Measurements from ENCODE around the gene TOP3B. TPM values are rescaled to one million over a fixed set of nuclear protein-coding genes. Genes with fewer than 3 reads are reported as not detected.

Gene TOP3B
- polyA plus RNA-seq, 4 donors, result 12.0 to 26.9 (median 14.5) TPM

DNA sequence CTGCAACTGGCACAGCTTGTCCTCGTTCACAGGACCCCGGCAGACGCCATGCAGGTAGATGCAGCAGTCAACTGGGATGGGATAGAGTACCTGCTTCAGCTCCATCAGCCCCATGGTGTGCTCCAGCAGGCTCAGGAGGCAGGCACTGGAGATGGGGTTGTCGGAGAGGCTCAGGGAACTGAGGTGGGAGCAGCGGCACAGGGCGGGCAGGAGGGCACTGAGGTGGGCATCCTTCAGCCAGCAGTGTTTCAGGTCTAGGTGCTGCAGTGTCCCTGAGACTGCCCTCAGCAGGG is 8.7 kb upstream of the TOP3B start:
- no peaks in the 10 kb centered on the region for H3K36me3 ChIP-seq (ENCODE audit: control insufficient read depth in 3 of 3, insufficient read depth in 2 of 3, low read depth in 1 of 3, low read length in 3 of 3)
- FAIRE-seq (no peak), DNase-seq (no peak)
- H3K27ac ChIP-seq (ENCODE audit: low read depth in 1 of 3, low read length in 2 of 3), result no peak overlapping the region
- peaks cover 0 to 4% (median 0%) of the 10 kb centered on the region in 3 donors for H3K27me3 ChIP-seq (ENCODE audit: control insufficient read depth in 3 of 3, insufficient read depth in 3 of 3, low read length in 3 of 3)
- no peak overlapping the region for H3K4me3 ChIP-seq (ENCODE audit: low read depth in 1 of 3, low read length in 3 of 3)
- no peaks in the 10 kb centered on the region for H3K9me3 ChIP-seq (ENCODE audit: control insufficient read depth in 2 of 2, insufficient read depth in 1 of 2, low read depth in 1 of 2, low read length in 1 of 2)
- H3K4me1 ChIP-seq (ENCODE audit: control insufficient read depth in 3 of 3, insufficient read depth in 2 of 3, low read depth in 1 of 3, low read length in 2 of 3), result no peaks in the 10 kb centered on the region
- WGBS, 3 donors, result 80 to 89% (median 80%) methylated on average over 6 of the region's 6 CpGs

GRCh38 chr22:21990445-21991303 is 8.1 kb upstream of the TOP3B start:
- DNase-seq (no peak), FAIRE-seq (no peak)
- Histone ChIP-seq H3K36me3 (ENCODE audit: control insufficient read depth in 3 of 3, insufficient read depth in 2 of 3, low read depth in 1 of 3, low read length in 3 of 3) (no peaks in the 10 kb centered on the region), H3K27ac (ENCODE audit: low read depth in 1 of 3, low read length in 2 of 3) (no peak overlapping the region), H3K4me3 (ENCODE audit: low read depth in 1 of 3, low read length in 3 of 3) (no peak overlapping the region), H3K27me3 (ENCODE audit: control insufficient read depth in 3 of 3, insufficient read depth in 3 of 3, low read length in 3 of 3) (peaks cover 0 to 4% (median 0%) of the 10 kb centered on the region in 3 donors), H3K9me3 (ENCODE audit: control insufficient read depth in 2 of 2, insufficient read depth in 1 of 2, low read depth in 1 of 2, low read length in 1 of 2) (no peaks in the 10 kb centered on the region), H3K4me1 (ENCODE audit: control insufficient read depth in 3 of 3, insufficient read depth in 2 of 3, low read depth in 1 of 3, low read length in 2 of 3) (no peaks in the 10 kb centered on the region)
- 65 to 76% (median 70%) methylated on average over 16 of the region's 16 CpGs for WGBS, 3 donors

- H3K4me1 ChIP-seq (ENCODE audit: control insufficient read depth in 3 of 3, insufficient read depth in 2 of 3, low read depth in 1 of 3, low read length in 2 of 3), result no peaks in the 10 kb centered on the region
- DNase-seq (no peak), FAIRE-seq (no peak)
- WGBS, 3 donors, result 79 to 84% (median 80%) methylated on average over 6 of the region's 6 CpGs
- no peak overlapping the region for H3K4me3 ChIP-seq (ENCODE audit: low read depth in 1 of 3, low read length in 3 of 3)
- H3K36me3 ChIP-seq (ENCODE audit: control insufficient read depth in 3 of 3, insufficient read depth in 2 of 3, low read depth in 1 of 3, low read length in 3 of 3), result no peaks in the 10 kb centered on the region
- H3K27ac ChIP-seq (ENCODE audit: low read depth in 1 of 3, low read length in 2 of 3), result no peak overlapping the region
- no peaks in the 10 kb centered on the region for H3K9me3 ChIP-seq (ENCODE audit: control insufficient read depth in 2 of 2, insufficient read depth in 1 of 2, low read depth in 1 of 2, low read length in 1 of 2)
- H3K27me3 ChIP-seq (ENCODE audit: control insufficient read depth in 3 of 3, insufficient read depth in 3 of 3, low read length in 3 of 3), result peaks cover 0 to 2% (median 0%) of the 10 kb centered on the region in 3 donors
These were observed 6.5 kb upstream of the TOP3B start for GRCh38 chr22:21989049-21989448.

GRCh38 chr22:21985214-21985613 is 2.6 kb upstream of the TOP3B start:
- Histone ChIP-seq H3K27me3 (ENCODE audit: control insufficient read depth in 3 of 3, insufficient read depth in 3 of 3, low read length in 3 of 3) (peaks cover 0 to 2% (median 0%) of the 10 kb centered on the region in 3 donors), H3K4me3 (ENCODE audit: low read depth in 1 of 3, low read length in 3 of 3) (no peak overlapping the region), H3K27ac (ENCODE audit: low read depth in 1 of 3, low read length in 2 of 3) (no peak overlapping the region), H3K4me1 (ENCODE audit: control insufficient read depth in 3 of 3, insufficient read depth in 2 of 3, low read depth in 1 of 3, low read length in 2 of 3) (peaks cover 0 to 6% (median 2%) of the 10 kb centered on the region in 3 donors), H3K36me3 (ENCODE audit: control insufficient read depth in 3 of 3, insufficient read depth in 2 of 3, low read depth in 1 of 3, low read length in 3 of 3) (peaks cover 0 to 2% (median 0%) of the 10 kb centered on the region in 3 donors), H3K9me3 (ENCODE audit: control insufficient read depth in 2 of 2, insufficient read depth in 1 of 2, low read depth in 1 of 2, low read length in 1 of 2) (no peaks in the 10 kb centered on the region)
- FAIRE-seq (no peak), DNase-seq (no peak)
- 86 to 95% (median 93%) methylated on average over 5 of the region's 5 CpGs for WGBS, 3 donors

DNA sequence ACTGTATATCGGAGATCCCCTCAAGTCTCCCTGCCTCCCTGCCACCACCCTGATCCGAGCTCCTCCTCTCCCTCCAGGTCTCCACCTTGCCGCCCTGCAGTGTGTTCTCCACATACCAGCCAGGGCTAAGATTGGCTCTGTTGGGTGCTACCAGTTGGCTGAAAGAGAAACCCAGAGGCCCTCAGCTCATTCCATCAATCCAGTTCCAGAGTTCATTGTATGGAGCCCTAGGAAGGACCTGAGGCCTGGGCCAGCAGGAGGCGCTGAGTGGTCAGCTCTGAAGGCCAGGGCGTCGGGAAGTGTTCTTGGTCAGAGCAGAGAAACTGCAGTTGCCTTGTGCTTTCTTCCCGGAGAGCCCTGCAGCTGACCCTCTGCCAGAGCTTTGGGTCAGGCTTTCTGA is 2.2 kb upstream of the TOP3B start:
- peaks cover 0 to 6% (median 2%) of the 10 kb centered on the region in 3 donors for H3K4me1 ChIP-seq (ENCODE audit: control insufficient read depth in 3 of 3, insufficient read depth in 2 of 3, low read depth in 1 of 3, low read length in 2 of 3)
- H3K9me3 ChIP-seq (ENCODE audit: control insufficient read depth in 2 of 2, insufficient read depth in 1 of 2, low read depth in 1 of 2, low read length in 1 of 2), result no peaks in the 10 kb centered on the region
- peaks cover 0 to 2% (median 0%) of the 10 kb centered on the region in 3 donors for H3K36me3 ChIP-seq (ENCODE audit: control insufficient read depth in 3 of 3, insufficient read depth in 2 of 3, low read depth in 1 of 3, low read length in 3 of 3)
- H3K4me3 ChIP-seq (ENCODE audit: low read depth in 1 of 3, low read length in 3 of 3), result no peak overlapping the region
- peak; percentile 32 for DNase-seq
- H3K27me3 ChIP-seq (ENCODE audit: control insufficient read depth in 3 of 3, insufficient read depth in 3 of 3, low read length in 3 of 3), result peaks cover 0 to 2% (median 0%) of the 10 kb centered on the region in 3 donors
- WGBS, 3 donors, result 45 to 53% (median 52%) methylated on average over 7 of the region's 7 CpGs
- FAIRE-seq, result no peak
- H3K27ac ChIP-seq (ENCODE audit: low read depth in 1 of 3, low read length in 2 of 3), result no peak overlapping the region

DNA sequence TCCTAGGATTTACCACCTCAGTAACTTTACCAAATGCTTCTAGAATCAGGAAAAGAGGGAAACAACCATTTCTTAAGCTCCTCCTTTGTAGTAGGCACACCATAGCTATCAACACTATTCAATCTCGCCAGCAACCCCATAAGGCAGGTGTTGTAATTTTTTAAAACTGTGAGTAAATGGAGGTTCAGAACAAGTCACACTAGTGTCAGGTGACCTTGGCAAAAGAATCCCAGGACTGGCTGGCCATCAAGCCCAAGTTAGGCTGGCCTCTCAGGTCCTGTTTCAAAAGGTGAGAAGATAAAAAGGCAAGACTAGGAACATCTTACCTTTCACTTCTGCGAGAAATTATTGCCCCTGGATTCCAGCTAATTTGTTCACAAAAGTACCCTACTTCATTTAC is 713 bp downstream of the TOP3B start:
- H3K27ac ChIP-seq (ENCODE audit: low read depth in 1 of 3, low read length in 2 of 3), result no peak overlapping the region
- peaks cover 0 to 13% (median 0%) of the 10 kb centered on the region in 3 donors for H3K36me3 ChIP-seq (ENCODE audit: control insufficient read depth in 3 of 3, insufficient read depth in 2 of 3, low read depth in 1 of 3, low read length in 3 of 3)
- no peaks in the 10 kb centered on the region for H3K9me3 ChIP-seq (ENCODE audit: control insufficient read depth in 2 of 2, insufficient read depth in 1 of 2, low read depth in 1 of 2, low read length in 1 of 2)
- H3K4me3 ChIP-seq (ENCODE audit: low read depth in 1 of 3, low read length in 3 of 3), result peak overlapping the region; percentile 89 to 99 (median 92)
- DNase-seq (no peak), FAIRE-seq (no peak)
- peaks cover 0 to 6% (median 2%) of the 10 kb centered on the region in 3 donors for H3K4me1 ChIP-seq (ENCODE audit: control insufficient read depth in 3 of 3, insufficient read depth in 2 of 3, low read depth in 1 of 3, low read length in 2 of 3)
- 5 to 19% (median 9%) methylated on average over 2 of the region's 2 CpGs for WGBS, 3 donors
- no peaks in the 10 kb centered on the region for H3K27me3 ChIP-seq (ENCODE audit: control insufficient read depth in 3 of 3, insufficient read depth in 3 of 3, low read length in 3 of 3)

DNA sequence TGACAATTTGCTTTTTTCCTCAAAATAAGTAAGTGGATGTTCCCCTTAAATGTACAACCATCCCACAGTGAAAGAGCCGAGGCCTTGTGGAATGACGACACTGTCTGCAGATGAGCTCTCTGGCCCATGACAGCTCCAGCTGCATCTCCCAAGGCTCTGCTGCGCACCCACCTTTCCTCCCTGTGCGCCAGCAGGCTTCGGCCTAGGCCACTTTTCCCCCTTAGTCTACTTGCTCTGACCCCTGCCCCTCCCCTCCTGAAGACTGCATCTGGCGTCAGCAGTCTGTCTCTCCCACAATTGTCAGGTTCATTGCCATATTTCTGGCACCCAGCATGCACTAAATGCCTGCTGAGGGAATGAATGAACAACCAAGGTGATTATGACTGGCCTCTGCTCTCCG is 2.0 kb downstream of the TOP3B start:
- Histone ChIP-seq H3K27ac (ENCODE audit: low read depth in 1 of 3, low read length in 2 of 3) (no peak overlapping the region), H3K27me3 (ENCODE audit: control insufficient read depth in 3 of 3, insufficient read depth in 3 of 3, low read length in 3 of 3) (no peaks in the 10 kb centered on the region), H3K36me3 (ENCODE audit: control insufficient read depth in 3 of 3, insufficient read depth in 2 of 3, low read depth in 1 of 3, low read length in 3 of 3) (peaks cover 0 to 14% (median 0%) of the 10 kb centered on the region in 3 donors), H3K9me3 (ENCODE audit: control insufficient read depth in 2 of 2, insufficient read depth in 1 of 2, low read depth in 1 of 2, low read length in 1 of 2) (no peaks in the 10 kb centered on the region), H3K4me1 (ENCODE audit: control insufficient read depth in 3 of 3, insufficient read depth in 2 of 3, low read depth in 1 of 3, low read length in 2 of 3) (peaks cover 0 to 6% (median 2%) of the 10 kb centered on the region in 3 donors), H3K4me3 (ENCODE audit: low read depth in 1 of 3, low read length in 3 of 3) (no peak overlapping the region)
- FAIRE-seq (no peak), DNase-seq (no peak)
- 79 to 90% (median 80%) methylated on average over 7 of the region's 7 CpGs for WGBS, 3 donors

DNA sequence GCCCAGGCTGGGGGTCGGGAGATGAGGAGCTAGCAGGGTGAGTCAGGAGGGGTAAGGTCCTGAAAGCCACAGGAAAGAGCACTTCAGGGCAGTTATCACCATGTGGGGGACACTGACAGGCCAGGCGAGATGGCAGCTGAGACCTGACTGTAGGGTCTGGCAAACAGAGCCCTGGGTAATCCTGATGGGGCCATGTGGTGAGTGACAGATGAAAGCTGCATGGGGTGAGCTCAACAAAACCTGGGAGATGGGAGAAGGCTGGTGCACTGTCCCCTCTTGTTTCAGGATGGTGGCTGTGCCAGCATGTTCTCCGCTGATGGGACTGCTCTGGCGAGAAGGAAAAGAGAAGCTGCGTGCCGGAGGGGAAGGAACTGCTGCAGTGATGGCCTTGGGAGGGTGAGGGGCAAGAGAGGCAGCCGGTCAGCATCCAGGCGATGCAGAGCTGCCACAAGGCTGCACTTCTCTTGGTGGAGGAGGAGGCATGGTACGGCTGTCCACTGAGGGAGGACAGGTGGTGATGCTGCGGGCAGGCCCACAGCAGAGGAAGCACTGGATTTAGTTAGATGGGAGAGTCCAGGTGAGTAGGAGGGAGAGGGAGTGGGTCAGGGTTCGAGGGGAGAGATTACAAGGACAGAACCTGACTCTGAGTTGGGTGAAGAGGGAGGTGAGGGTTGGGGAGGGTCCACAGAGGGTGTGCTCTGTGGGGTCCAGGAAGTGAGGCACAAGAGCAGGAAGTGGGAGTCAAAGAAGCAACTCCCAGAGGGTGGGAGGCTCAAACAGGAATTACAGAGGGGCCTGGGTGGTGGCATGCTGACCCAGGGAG is 3.8 kb downstream of the TOP3B start:
- DNase-seq, result no peak
- Histone ChIP-seq H3K27ac (ENCODE audit: low read depth in 1 of 3, low read length in 2 of 3) (no peak overlapping the region), H3K27me3 (ENCODE audit: control insufficient read depth in 3 of 3, insufficient read depth in 3 of 3, low read length in 3 of 3) (no peaks in the 10 kb centered on the region), H3K36me3 (ENCODE audit: control insufficient read depth in 3 of 3, insufficient read depth in 2 of 3, low read depth in 1 of 3, low read length in 3 of 3) (peaks cover 0 to 31% (median 3%) of the 10 kb centered on the region in 3 donors), H3K4me1 (ENCODE audit: control insufficient read depth in 3 of 3, insufficient read depth in 2 of 3, low read depth in 1 of 3, low read length in 2 of 3) (peaks cover 0 to 6% (median 2%) of the 10 kb centered on the region in 3 donors), H3K4me3 (ENCODE audit: low read depth in 1 of 3, low read length in 3 of 3) (no peak overlapping the region), H3K9me3 (ENCODE audit: control insufficient read depth in 2 of 2, insufficient read depth in 1 of 2, low read depth in 1 of 2, low read length in 1 of 2) (no peaks in the 10 kb centered on the region)
- 83 to 88% (median 88%) methylated on average over 10 to 11 of the region's 11 CpGs for WGBS, 3 donors
- FAIRE-seq, result no peak

All from small intestine (tissue), 7 donors.